ENCODE data around the gene ZNF773.
"Not testable (repeated sequence)": the region's sequence is repeated elsewhere in the genome, so short reads cannot be mapped to it uniquely, and the experiment has no call there.

Gene ZNF773

DNA sequence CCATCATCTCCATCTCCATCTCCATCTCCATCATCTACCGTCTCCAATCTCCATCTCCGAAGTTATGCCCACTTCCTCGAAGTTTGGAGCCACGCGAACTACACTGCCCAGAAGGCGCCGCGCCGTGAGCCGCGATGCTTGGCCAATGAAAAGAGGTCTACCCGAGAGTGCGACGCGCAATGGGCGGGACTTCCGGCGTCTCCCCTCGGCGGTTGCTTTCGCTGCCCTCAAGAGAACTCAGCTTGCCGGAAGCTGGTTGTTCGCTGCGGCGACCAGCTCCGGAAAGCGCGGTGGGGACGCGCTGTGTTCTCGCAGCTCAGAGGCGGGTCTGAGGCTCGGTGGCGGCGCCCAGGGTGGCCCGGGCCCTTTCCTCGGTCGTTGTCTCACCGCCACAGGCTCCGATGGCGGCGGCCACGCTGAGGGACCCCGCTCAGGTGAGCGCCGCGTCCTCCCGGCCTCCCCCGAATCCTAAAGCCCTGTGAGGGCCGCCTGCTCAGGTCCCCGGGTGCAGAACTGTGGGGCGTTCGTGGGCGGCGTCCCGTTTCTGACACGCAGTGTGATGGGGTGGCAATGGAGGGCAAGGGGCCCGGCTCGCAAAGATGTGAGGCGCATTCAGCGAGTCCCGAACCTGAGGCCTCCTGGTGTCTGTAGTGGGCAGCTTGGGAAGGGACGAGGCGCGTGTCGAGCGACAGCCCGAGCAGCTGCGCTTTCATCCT, at the start of gene ZNF773:
Gene ZNF773, plus strand, starts transcription at position 259 of the 716 bp plus-strand sequence. Its CDS starts 143 bp downstream, at position 402.
- peak; percentile 98 for ATAC-seq (ENCODE audit: low read depth)
- Mint-ChIP-seq H3K4me1 (peaks cover 27% of the 10 kb centered on the region), H3K4me3 (peak within 1 kb of the TSS; percentile 77), H3K36me3 (peaks cover 39% of the 10 kb centered on the region), H3K9me3 (peaks cover 18% of the 10 kb centered on the region), H3K27ac (peak within 1 kb of the TSS; percentile 88)
- not testable (repeated sequence) for H3K27me3 Mint-ChIP-seq
- DNase-seq (ENCODE audit: low spot score in 2 of 2), result peak; percentile 89 to 92

DNA sequence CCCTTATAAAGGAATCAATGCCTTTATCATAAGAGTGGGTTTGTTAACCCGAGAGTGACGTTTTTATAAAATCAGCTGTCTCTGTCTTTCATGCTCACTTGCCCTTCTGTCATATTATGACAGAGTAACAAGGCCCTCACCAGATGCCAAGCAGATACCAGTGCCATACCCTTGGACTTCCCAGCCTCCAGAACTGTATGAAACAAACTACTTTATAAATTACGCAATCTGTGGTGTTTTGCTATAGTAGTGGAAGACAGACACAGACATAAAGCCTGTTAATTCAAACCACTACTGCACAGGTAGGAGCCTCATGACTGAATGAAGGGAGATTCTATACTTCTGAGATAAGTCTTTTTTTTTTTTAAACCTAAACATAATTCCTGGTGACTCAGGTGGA, 47.4 kb upstream of the ZNF773 start:
- H3K9me3 Mint-ChIP-seq, result peaks cover 8% of the 10 kb centered on the region

GRCh38 chr19:57465680-57466381, 33.9 kb upstream of the ZNF773 start:
- no peak for DNase-seq (ENCODE audit: low spot score in 2 of 2)
- Mint-ChIP-seq H3K36me3 (peaks cover 27% of the 10 kb centered on the region), H3K27me3 (no peaks in the 10 kb centered on the region), H3K9me3 (peaks cover 17% of the 10 kb centered on the region), H3K4me1 (peaks cover 2% of the 10 kb centered on the region), H3K4me3 (no peak overlapping the region), H3K27ac (no peak overlapping the region)
- ATAC-seq (ENCODE audit: low read depth), result no peak

More for the DNA sequence above, 47.4 kb upstream of the ZNF773 start:
- no peaks in the 10 kb centered on the region for H3K4me1 Mint-ChIP-seq
- ATAC-seq (ENCODE audit: low read depth) (no peak), DNase-seq (ENCODE audit: low spot score in 2 of 2) (no peak)
- peaks cover 25% of the 10 kb centered on the region for H3K36me3 Mint-ChIP-seq
- H3K4me3 Mint-ChIP-seq, result no peak overlapping the region
- H3K27me3 Mint-ChIP-seq, result no peaks in the 10 kb centered on the region
- no peak overlapping the region for H3K27ac Mint-ChIP-seq

DNA sequence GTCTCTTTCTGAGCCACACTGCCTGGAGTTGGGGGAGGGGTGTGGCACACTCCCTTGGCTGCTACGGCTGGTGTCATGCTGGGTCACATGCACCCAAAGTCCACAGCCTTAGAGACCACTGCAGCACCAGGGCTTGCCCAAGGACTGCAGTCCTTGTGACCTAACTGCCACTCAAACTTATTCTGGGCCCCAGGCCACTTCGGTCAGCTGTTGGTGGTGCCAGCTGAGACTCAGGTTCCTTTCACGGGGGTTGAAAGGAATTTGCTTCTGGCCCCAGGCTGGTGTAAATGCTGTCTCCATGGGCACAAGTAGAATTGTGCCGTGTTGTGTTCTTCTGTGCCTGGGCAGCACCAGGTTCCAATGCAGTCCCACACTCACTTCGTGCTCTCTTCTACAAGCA, 33.2 kb upstream of the ZNF773 start:
- Mint-ChIP-seq H3K4me3 (no peak overlapping the region), H3K4me1 (peaks cover 2% of the 10 kb centered on the region), H3K9me3 (peaks cover 21% of the 10 kb centered on the region), H3K27me3 (no peaks in the 10 kb centered on the region), H3K27ac (no peak overlapping the region), H3K36me3 (peaks cover 31% of the 10 kb centered on the region)
- DNase-seq (ENCODE audit: low spot score in 2 of 2), result no peak
- ATAC-seq (ENCODE audit: low read depth), result no peak

- Mint-ChIP-seq H3K9me3 (peaks cover 27% of the 10 kb centered on the region), H3K27ac (no peak overlapping the region), H3K27me3 (no peaks in the 10 kb centered on the region), H3K36me3 (peaks cover 64% of the 10 kb centered on the region), H3K4me1 (peaks cover 25% of the 10 kb centered on the region), H3K4me3 (no peak overlapping the region)
- ATAC-seq (ENCODE audit: low read depth) (no peak), DNase-seq (ENCODE audit: low spot score in 2 of 2) (no peak)
These were observed 26.1 kb upstream of the ZNF773 start for GRCh38 chr19:57473646-57474045.

DNA sequence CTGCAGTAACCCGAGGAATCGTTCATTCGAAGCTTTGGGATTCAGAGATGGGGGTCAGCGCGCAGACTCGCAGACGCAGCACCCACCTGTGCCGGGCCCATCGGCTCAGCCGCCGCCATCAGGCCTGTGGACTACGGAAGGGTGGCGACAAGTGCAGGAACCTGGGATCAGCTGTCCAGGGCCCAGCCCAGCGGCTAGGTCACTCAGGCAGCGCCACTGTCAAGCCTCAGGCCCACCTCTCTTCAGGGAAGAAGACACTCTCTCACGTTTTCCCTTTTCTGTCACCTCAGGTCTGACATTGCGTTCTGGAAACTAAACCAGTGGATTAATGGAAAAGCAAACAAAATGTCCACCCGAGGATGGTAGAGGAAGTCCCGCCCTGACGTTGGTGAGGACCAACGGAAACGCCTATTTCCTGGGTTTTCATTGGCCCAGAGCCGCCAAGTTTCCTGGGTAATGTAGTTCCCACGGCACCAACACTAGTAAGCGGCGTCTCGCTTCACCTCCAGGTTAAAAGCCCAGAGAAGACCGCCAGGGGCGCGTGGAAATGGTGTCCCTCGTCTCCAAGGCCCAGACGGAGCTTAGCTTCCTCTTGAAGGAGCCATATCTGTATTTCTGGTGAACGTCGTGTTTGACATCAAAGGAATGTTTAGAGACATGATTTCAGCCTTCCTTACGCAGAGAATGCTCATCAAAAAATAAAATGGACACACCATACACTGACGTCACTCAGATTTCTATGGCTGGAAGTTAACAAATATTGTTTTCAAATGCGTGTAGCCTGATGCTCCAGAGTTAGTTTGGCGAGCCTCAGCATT, 22.3 kb upstream of the ZNF773 start, which contains the start of gene ZNF772:
Gene ZNF772, minus strand, starts transcription at position 376 of the 818 bp plus-strand sequence. Its CDS starts 257 bp downstream, at position 119.
- peak; percentile 99 for ATAC-seq (ENCODE audit: low read depth)
- Mint-ChIP-seq H3K4me3 (peak within 1 kb of the TSS; percentile 98), H3K27ac (peak within 1 kb of the TSS; percentile 98), H3K9me3 (peaks cover 20% of the 10 kb centered on the region), H3K27me3 (no peaks in the 10 kb centered on the region), H3K36me3 (peaks cover 45% of the 10 kb centered on the region), H3K4me1 (peaks cover 25% of the 10 kb centered on the region)
- peak; percentile 79 to 91 for DNase-seq (ENCODE audit: low spot score in 2 of 2)

- peak within 1 kb of the TSS; percentile 29 for H3K27ac Mint-ChIP-seq
These were observed 12.1 kb upstream of the ZNF773 start, which contains the start of gene ZNF419 for GRCh38 chr19:57487477-57488298. ZNF419 (plus strand) TSS chr19:57487750; CDS start chr19:57487951, 201 bp downstream.

GRCh38 chr19:57488299-57488644, 11.5 kb upstream of the ZNF773 start:
- Mint-ChIP-seq H3K27ac (peak overlapping the region; percentile 29), H3K4me1 (peaks cover 12% of the 10 kb centered on the region), H3K36me3 (peaks cover 40% of the 10 kb centered on the region), H3K9me3 (peaks cover 19% of the 10 kb centered on the region), H3K4me3 (peak overlapping the region; percentile 67)
- not testable (repeated sequence) for ATAC-seq (ENCODE audit: low read depth); H3K27me3 Mint-ChIP-seq; DNase-seq (ENCODE audit: low spot score in 2 of 2)

More at GRCh38 chr19:57487477-57488298, 12.1 kb upstream of the ZNF773 start, which contains the start of gene ZNF419:
- not testable (repeated sequence) for H3K27me3 Mint-ChIP-seq
- Mint-ChIP-seq H3K36me3 (peaks cover 34% of the 10 kb centered on the region), H3K4me3 (peak within 1 kb of the TSS; percentile 78), H3K9me3 (peaks cover 15% of the 10 kb centered on the region), H3K4me1 (peaks cover 12% of the 10 kb centered on the region)
- DNase-seq (ENCODE audit: low spot score in 2 of 2), result peak; percentile 88 to 91
- peak; percentile 96 for ATAC-seq (ENCODE audit: low read depth)

GRCh38 chr19:57499332-57499679, 432 bp upstream of the ZNF773 start:
- not testable (repeated sequence) for DNase-seq (ENCODE audit: low spot score in 2 of 2); ATAC-seq (ENCODE audit: low read depth); H3K27me3 Mint-ChIP-seq
- Mint-ChIP-seq H3K4me1 (peaks cover 27% of the 10 kb centered on the region), H3K4me3 (peak overlapping the region; percentile 67), H3K9me3 (peaks cover 18% of the 10 kb centered on the region), H3K27ac (peak overlapping the region; percentile 88), H3K36me3 (peaks cover 39% of the 10 kb centered on the region)

GRCh38 chr19:57500400-57500799, 662 bp downstream of the ZNF773 start:
- DNase-seq (ENCODE audit: low spot score in 2 of 2), result not testable (repeated sequence)

GRCh38 chr19:57506163-57506562, 6.4 kb downstream of the ZNF773 start:
- no peak overlapping the region for H3K4me3 Mint-ChIP-seq
- ATAC-seq (ENCODE audit: low read depth) (no peak), DNase-seq (ENCODE audit: low spot score in 2 of 2) (no peak)
- H3K4me1 Mint-ChIP-seq, result peaks cover 14% of the 10 kb centered on the region
- no peak overlapping the region for H3K27ac Mint-ChIP-seq
- peaks cover 18% of the 10 kb centered on the region for H3K9me3 Mint-ChIP-seq
- peaks cover 61% of the 10 kb centered on the region for H3K36me3 Mint-ChIP-seq
- no peaks in the 10 kb centered on the region for H3K27me3 Mint-ChIP-seq

More at GRCh38 chr19:57500400-57500799, 662 bp downstream of the ZNF773 start:
- H3K27me3 Mint-ChIP-seq; ATAC-seq (ENCODE audit: low read depth); H3K27ac Mint-ChIP-seq: not testable (repeated sequence)
- H3K4me3 Mint-ChIP-seq, result peak overlapping the region; percentile 77
- H3K36me3 Mint-ChIP-seq, result peaks cover 41% of the 10 kb centered on the region
- peaks cover 27% of the 10 kb centered on the region for H3K4me1 Mint-ChIP-seq
- H3K9me3 Mint-ChIP-seq, result peaks cover 18% of the 10 kb centered on the region

- no peak for ATAC-seq (ENCODE audit: low read depth)
- no peak overlapping the region for H3K4me3 Mint-ChIP-seq
- peaks cover 19% of the 10 kb centered on the region for H3K9me3 Mint-ChIP-seq
- no peak overlapping the region for H3K27ac Mint-ChIP-seq
- DNase-seq (ENCODE audit: low spot score in 2 of 2), result no peak
- no peaks in the 10 kb centered on the region for H3K27me3 Mint-ChIP-seq
- peaks cover 63% of the 10 kb centered on the region for H3K36me3 Mint-ChIP-seq
- no peaks in the 10 kb centered on the region for H3K4me1 Mint-ChIP-seq
These were observed 11.7 kb downstream of the ZNF773 start for GRCh38 chr19:57511484-57511883.

DNA sequence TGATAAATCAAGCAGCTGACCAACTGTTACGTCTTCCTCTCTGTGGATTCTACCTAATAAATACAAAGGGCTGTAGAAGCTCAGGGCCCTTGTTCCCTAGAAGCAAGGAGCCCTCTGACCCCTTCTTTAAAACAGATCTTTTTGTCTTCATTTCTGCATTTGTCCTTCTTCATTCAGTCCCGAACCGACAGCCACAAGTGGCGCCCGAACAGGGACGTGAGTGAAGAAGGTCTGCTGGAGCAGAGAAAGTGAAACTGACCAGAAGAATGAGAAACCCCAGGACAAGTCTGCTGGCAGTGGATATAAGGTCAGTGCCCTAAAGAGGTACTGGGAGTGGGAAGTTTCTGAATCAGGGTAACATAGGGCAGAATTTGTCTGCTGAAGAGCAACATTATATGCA, 13.1 kb downstream of the ZNF773 start:
- no peak for ATAC-seq (ENCODE audit: low read depth)
- H3K4me1 Mint-ChIP-seq, result no peaks in the 10 kb centered on the region
- H3K27ac Mint-ChIP-seq, result no peak overlapping the region
- H3K9me3 Mint-ChIP-seq, result peaks cover 22% of the 10 kb centered on the region
- H3K4me3 Mint-ChIP-seq, result no peak overlapping the region
- DNase-seq (ENCODE audit: low spot score in 2 of 2), result no peak
- H3K36me3 Mint-ChIP-seq, result peaks cover 60% of the 10 kb centered on the region
- no peaks in the 10 kb centered on the region for H3K27me3 Mint-ChIP-seq
